ENCODE measurements around the gene CTCF. TPM values are rescaled to one million over a fixed set of nuclear protein-coding genes. Genes with fewer than 3 reads are reported as not detected.
A peak's percentile ranks its signal among the peaks of the same experiment; 100 is the strongest.

CTCF gene
- total RNA-seq, 2 experiments from 2014 or later: 43.8 to 46.4 TPM

- intact Hi-C loops (cut with DNase I, micrococcal nuclease): no loop called here
- Histone ChIP-seq H3K36me3 (ENCODE audit: insufficient read depth, low read length) (peaks cover 43% of the 10 kb centered on the region), H3K27ac (ENCODE audit: low read depth in 1 of 2, low read length in 2 of 2) (no peak overlapping the region), H3K4me1 (ENCODE audit: insufficient read depth, low read length) (peaks cover 50% of the 10 kb centered on the region), H3K9me3 (ENCODE audit: control insufficient read depth in 1 of 2, insufficient read depth in 1 of 2, low read length in 2 of 2) (no peaks in the 10 kb centered on the region), H3K27me3 (ENCODE audit: control insufficient read depth in 1 of 2, insufficient read depth in 2 of 2, low read length in 2 of 2) (no peaks in the 10 kb centered on the region), H3K4me3 (ENCODE audit: low read length) (no peak overlapping the region)
- H3K27me3 Mint-ChIP-seq: no peaks in the 10 kb centered on the region
- TF ChIP-seq CTCF (IDR thresholded peaks at IDR 0.05): no peak
- H3K4me3 Mint-ChIP-seq: no peak overlapping the region
- peaks cover 55% of the 10 kb centered on the region for H3K4me1 Mint-ChIP-seq (ENCODE audit: low read depth)
- ATAC-seq (ENCODE audit: poor library complexity): no peak
- ChIA-PET CTCF (interaction anchor here (1.2 to 9.6 kb wide), 2 partner anchors 18 to 23 kb away, joined by 5 to 101 read pairs; partner anchors contain the start of gene CTCF), POLR2A (interaction anchor here (1.5 to 6.9 kb wide), 4 partner anchors 12 to 101 kb away, joined by 3 to 358 read pairs (median 6); partner anchors contain the start of genes CARMIL2 and CTCF)
- DNase-seq: peak in 1 of 14 experiments; percentile 38
- H3K36me3 Mint-ChIP-seq (ENCODE audit: low read depth): peaks cover 33% of the 10 kb centered on the region
- H3K27ac Mint-ChIP-seq: peak overlapping the region; percentile 79
- H3K9me3 Mint-ChIP-seq: no peaks in the 10 kb centered on the region
Observed at GRCh38 chr16:67544329-67544841, 17.9 kb upstream of the CTCF start.

- no peak overlapping the region for H3K4me3 ChIP-seq (ENCODE audit: low read length)
- Mint-ChIP-seq H3K36me3 (ENCODE audit: low read depth) (peaks cover 33% of the 10 kb centered on the region), H3K27me3 (no peaks in the 10 kb centered on the region), H3K4me3 (no peak overlapping the region), H3K27ac (no peak overlapping the region), H3K9me3 (no peaks in the 10 kb centered on the region), H3K4me1 (ENCODE audit: low read depth) (peaks cover 54% of the 10 kb centered on the region)
- CTCF ChIA-PET: interaction anchor here (1.2 to 9.6 kb wide), 2 partner anchors 17 to 23 kb away, joined by 5 to 101 read pairs; partner anchors contain the start of gene CTCF
- no peak overlapping the region for H3K27ac ChIP-seq (ENCODE audit: low read depth in 1 of 2, low read length in 2 of 2)
- ATAC-seq (ENCODE audit: poor library complexity) (no peak), DNase-seq (no peak)
- no peaks in the 10 kb centered on the region for H3K27me3 ChIP-seq (ENCODE audit: control insufficient read depth in 1 of 2, insufficient read depth in 2 of 2, low read length in 2 of 2)
- peaks cover 38% of the 10 kb centered on the region for H3K36me3 ChIP-seq (ENCODE audit: insufficient read depth, low read length)
- POLR2A ChIA-PET: interaction anchor here (0.5 to 6.9 kb wide), 4 partner anchors 13 to 100 kb away, joined by 5 to 358 read pairs (median 6); partner anchors contain the start of genes CARMIL2 and CTCF
- intact Hi-C loops (cut with DNase I, micrococcal nuclease): no loop called here
- peaks cover 52% of the 10 kb centered on the region for H3K4me1 ChIP-seq (ENCODE audit: insufficient read depth, low read length)
- no peaks in the 10 kb centered on the region for H3K9me3 ChIP-seq (ENCODE audit: control insufficient read depth in 1 of 2, insufficient read depth in 1 of 2, low read length in 2 of 2)
- TF ChIP-seq CTCF (IDR thresholded peaks at IDR 0.05): no peak
Observed at GRCh38 chr16:67544844-67545664, 17.3 kb upstream of the CTCF start.

- peaks cover 50% of the 10 kb centered on the region for H3K4me1 Mint-ChIP-seq (ENCODE audit: low read depth)
Observed at GRCh38 chr16:67545665-67546024, 16.7 kb upstream of the CTCF start.

More at GRCh38 chr16:67545665-67546024, 16.7 kb upstream of the CTCF start:
- no peak for TF ChIP-seq CTCF (IDR thresholded peaks at IDR 0.05)
- Histone ChIP-seq H3K4me3 (ENCODE audit: low read length) (no peak overlapping the region), H3K36me3 (ENCODE audit: insufficient read depth, low read length) (peaks cover 33% of the 10 kb centered on the region), H3K27me3 (ENCODE audit: control insufficient read depth in 1 of 2, insufficient read depth in 2 of 2, low read length in 2 of 2) (no peaks in the 10 kb centered on the region), H3K27ac (ENCODE audit: low read depth in 1 of 2, low read length in 2 of 2) (no peak overlapping the region), H3K9me3 (ENCODE audit: control insufficient read depth in 1 of 2, insufficient read depth in 1 of 2, low read length in 2 of 2) (no peaks in the 10 kb centered on the region), H3K4me1 (ENCODE audit: insufficient read depth, low read length) (peaks cover 52% of the 10 kb centered on the region)
- Mint-ChIP-seq H3K36me3 (ENCODE audit: low read depth) (peaks cover 28% of the 10 kb centered on the region), H3K9me3 (no peaks in the 10 kb centered on the region), H3K27me3 (no peaks in the 10 kb centered on the region), H3K27ac (no peak overlapping the region), H3K4me3 (no peak overlapping the region)
- POLR2A ChIA-PET: interaction anchor here (0.5 to 6.9 kb wide), 2 partner anchors 14 kb away, joined by 5 to 358 read pairs; partner anchors contain the start of gene CTCF
- intact Hi-C loops (cut with DNase I, micrococcal nuclease): loop anchor here in 1 of 2 experiments (2.0 kb wide), 1 partner anchor 123 kb away; no protein-coding TSS in a partner anchor
- ATAC-seq (ENCODE audit: poor library complexity) (no peak), DNase-seq (peak in 1 of 14 experiments; percentile 20)
- CTCF ChIA-PET: interaction anchor here (9.6 kb wide), 1 partner anchor 24 kb away, joined by 101 read pairs; no protein-coding TSS in a partner anchor

Data from CD4-positive, alpha-beta T cell (primary cell).